ENCODE data around the gene EBLN2. TPM values are rescaled to one million over a fixed set of nuclear protein-coding genes. Genes with fewer than 3 reads are reported as not detected.
A peak's percentile ranks its signal among the peaks of the same experiment; 100 is the strongest.

Gene EBLN2
- total RNA-seq, 1 donor from 2014 or later: 4.6 TPM

GRCh38 chr3:73094129-73094528 is 32.7 kb downstream of the EBLN2 start:
- no peak for DNase-seq (ENCODE audit: extremely low spot score, unreplicated experiment)
- H3K27ac Mint-ChIP-seq (ENCODE audit: unreplicated experiment): no peak overlapping the region
- H3K9me3 Mint-ChIP-seq (ENCODE audit: unreplicated experiment): no peaks in the 10 kb centered on the region
- H3K4me1 Mint-ChIP-seq (ENCODE audit: unreplicated experiment): peaks cover 7% of the 10 kb centered on the region
- no peak overlapping the region for H3K4me3 Mint-ChIP-seq (ENCODE audit: unreplicated experiment)
- H3K36me3 Mint-ChIP-seq (ENCODE audit: unreplicated experiment): no peaks in the 10 kb centered on the region
- H3K27me3 Mint-ChIP-seq (ENCODE audit: unreplicated experiment): peaks cover 12% of the 10 kb centered on the region
- TF ChIP-seq CTCF (IDR thresholded peaks at IDR 0.05): peak; percentile 27

DNA sequence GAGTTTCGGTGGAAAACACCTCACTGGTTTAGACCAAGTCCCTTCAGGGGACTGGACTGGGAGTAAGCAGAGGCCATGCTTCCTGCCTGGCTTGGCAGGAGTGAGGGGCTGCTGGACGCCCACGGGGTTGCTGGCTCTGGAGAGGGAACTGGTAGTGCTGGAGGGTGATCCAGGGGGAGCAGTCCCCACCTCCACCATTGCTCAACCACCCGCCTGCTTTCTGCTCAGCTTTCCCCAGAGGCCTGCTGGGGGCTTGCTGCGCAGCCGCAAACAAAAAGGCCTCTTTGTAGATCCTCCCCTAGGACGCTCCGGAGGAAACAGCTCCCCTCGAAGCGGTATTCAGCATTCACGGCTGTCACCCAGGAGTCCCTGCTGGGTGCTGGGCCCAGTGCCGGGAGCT is 33.5 kb downstream of the EBLN2 start:
- peaks cover 7% of the 10 kb centered on the region for H3K27me3 Mint-ChIP-seq (ENCODE audit: unreplicated experiment)
- H3K4me3 Mint-ChIP-seq (ENCODE audit: unreplicated experiment): no peak overlapping the region
- H3K36me3 Mint-ChIP-seq (ENCODE audit: unreplicated experiment): no peaks in the 10 kb centered on the region
- H3K27ac Mint-ChIP-seq (ENCODE audit: unreplicated experiment): no peak overlapping the region
- TF ChIP-seq CTCF (IDR thresholded peaks at IDR 0.05): no peak
- no peaks in the 10 kb centered on the region for H3K9me3 Mint-ChIP-seq (ENCODE audit: unreplicated experiment)
- peaks cover 7% of the 10 kb centered on the region for H3K4me1 Mint-ChIP-seq (ENCODE audit: unreplicated experiment)
- DNase-seq (ENCODE audit: extremely low spot score, unreplicated experiment): no peak

DNA sequence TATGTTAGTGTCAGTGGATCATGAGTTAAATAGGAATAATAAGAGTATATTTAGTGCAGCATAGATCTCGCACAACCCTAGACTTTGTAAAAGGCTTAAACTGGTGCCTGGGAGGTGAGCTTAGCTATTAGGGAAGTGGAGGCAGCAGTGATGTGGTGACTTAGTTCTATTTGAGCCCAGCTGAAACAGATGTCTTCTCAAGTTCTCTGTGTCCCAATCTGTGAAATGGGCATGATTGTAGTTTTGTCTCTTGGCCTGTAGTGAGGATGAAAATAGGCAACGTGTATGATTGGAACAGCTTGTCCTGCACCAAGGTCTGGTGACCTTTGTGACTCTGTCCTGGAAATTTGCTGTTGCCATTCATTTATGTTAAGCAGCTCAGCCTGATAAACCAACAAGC is 34.7 kb downstream of the EBLN2 start:
- Mint-ChIP-seq H3K27ac (ENCODE audit: unreplicated experiment) (no peak overlapping the region), H3K9me3 (ENCODE audit: unreplicated experiment) (no peaks in the 10 kb centered on the region), H3K4me1 (ENCODE audit: unreplicated experiment) (peaks cover 7% of the 10 kb centered on the region), H3K27me3 (ENCODE audit: unreplicated experiment) (peaks cover 9% of the 10 kb centered on the region), H3K4me3 (ENCODE audit: unreplicated experiment) (no peak overlapping the region), H3K36me3 (ENCODE audit: unreplicated experiment) (no peaks in the 10 kb centered on the region)
- no peak for TF ChIP-seq CTCF (IDR thresholded peaks at IDR 0.05)
- DNase-seq (ENCODE audit: extremely low spot score, unreplicated experiment): no peak

DNA sequence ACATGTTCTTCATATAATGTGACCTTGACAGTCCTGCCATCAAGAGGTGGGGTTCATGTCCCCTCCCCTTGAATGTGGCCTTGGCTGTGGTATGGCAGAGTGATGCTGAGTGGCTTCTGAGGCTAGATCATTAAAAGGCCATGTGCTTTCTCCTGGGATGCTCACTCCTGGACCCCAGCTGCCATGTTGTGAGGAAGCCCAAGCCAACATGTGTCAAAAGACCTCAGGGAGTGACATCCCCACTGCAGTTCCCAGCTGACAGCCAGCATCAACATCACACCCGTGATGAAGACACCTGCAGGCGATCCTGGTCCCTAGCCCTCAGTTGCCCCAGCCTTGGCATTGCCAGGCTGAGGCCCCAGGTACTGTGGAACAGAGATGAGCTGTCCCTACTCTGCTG is 36.6 kb downstream of the EBLN2 start:
- H3K4me1 Mint-ChIP-seq (ENCODE audit: unreplicated experiment): peaks cover 7% of the 10 kb centered on the region
- no peak overlapping the region for H3K4me3 Mint-ChIP-seq (ENCODE audit: unreplicated experiment)
- no peaks in the 10 kb centered on the region for H3K36me3 Mint-ChIP-seq (ENCODE audit: unreplicated experiment)
- no peak for TF ChIP-seq CTCF (IDR thresholded peaks at IDR 0.05)
- no peak overlapping the region for H3K27ac Mint-ChIP-seq (ENCODE audit: unreplicated experiment)
- no peaks in the 10 kb centered on the region for H3K9me3 Mint-ChIP-seq (ENCODE audit: unreplicated experiment)
- no peak for DNase-seq (ENCODE audit: extremely low spot score, unreplicated experiment)
- peaks cover 10% of the 10 kb centered on the region for H3K27me3 Mint-ChIP-seq (ENCODE audit: unreplicated experiment)

GRCh38 chr3:73098873-73099272 is 37.4 kb downstream of the EBLN2 start:
- peaks cover 7% of the 10 kb centered on the region for H3K4me1 Mint-ChIP-seq (ENCODE audit: unreplicated experiment)
- H3K27ac Mint-ChIP-seq (ENCODE audit: unreplicated experiment): no peak overlapping the region
- TF ChIP-seq CTCF (IDR thresholded peaks at IDR 0.05): no peak
- H3K9me3 Mint-ChIP-seq (ENCODE audit: unreplicated experiment): no peaks in the 10 kb centered on the region
- no peaks in the 10 kb centered on the region for H3K36me3 Mint-ChIP-seq (ENCODE audit: unreplicated experiment)
- H3K27me3 Mint-ChIP-seq (ENCODE audit: unreplicated experiment): peaks cover 14% of the 10 kb centered on the region
- H3K4me3 Mint-ChIP-seq (ENCODE audit: unreplicated experiment): no peak overlapping the region
- DNase-seq (ENCODE audit: extremely low spot score, unreplicated experiment): no peak

Measured in osteocyte (in vitro differentiated cells).